DMS114 treated with DMSO at 0.1 percent for 48 hours (cell line): ENCODE results near the gene HECW1.
"Not testable (repeated sequence)": the region's sequence is repeated elsewhere in the genome, so short reads cannot be mapped to it uniquely, and the experiment has no call there.

Experiments used
- DNase-seq: peaks from one replicate; lab custom pipeline; 2025; ENCODE audit not compliant: unreplicated experiment; lab: John Stamatoyannopoulos, UW

HECW1 gene

DNA sequence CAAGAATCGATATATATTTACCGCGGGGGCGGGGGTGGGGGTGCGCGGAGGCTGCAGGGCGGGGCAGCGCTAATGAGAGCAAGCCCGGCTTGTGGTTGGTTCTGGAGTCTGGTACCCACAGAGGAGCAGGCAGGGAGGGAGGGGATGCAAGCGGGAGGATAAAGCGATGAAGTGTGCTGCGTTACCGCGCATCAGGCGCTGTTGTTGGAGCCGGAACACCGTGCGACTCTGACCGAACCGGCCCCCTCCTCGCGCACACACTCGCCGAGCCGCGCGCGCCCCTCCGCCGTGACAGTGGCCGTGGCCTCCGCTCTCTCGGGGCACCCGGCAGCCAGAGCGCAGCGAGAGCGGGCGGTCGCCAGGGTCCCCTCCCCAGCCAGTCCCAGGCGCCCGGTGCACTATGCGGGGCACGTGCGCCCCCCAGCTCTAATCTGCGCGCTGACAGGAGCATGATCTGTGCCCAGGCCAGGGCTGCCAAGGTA, at the start of gene HECW1:
Gene HECW1 (plus strand): TSS at position 189 of the 482 bp plus-strand sequence. CDS start 131,259 bp downstream, outside the sequence.
- no peak for DNase-seq

DNA sequence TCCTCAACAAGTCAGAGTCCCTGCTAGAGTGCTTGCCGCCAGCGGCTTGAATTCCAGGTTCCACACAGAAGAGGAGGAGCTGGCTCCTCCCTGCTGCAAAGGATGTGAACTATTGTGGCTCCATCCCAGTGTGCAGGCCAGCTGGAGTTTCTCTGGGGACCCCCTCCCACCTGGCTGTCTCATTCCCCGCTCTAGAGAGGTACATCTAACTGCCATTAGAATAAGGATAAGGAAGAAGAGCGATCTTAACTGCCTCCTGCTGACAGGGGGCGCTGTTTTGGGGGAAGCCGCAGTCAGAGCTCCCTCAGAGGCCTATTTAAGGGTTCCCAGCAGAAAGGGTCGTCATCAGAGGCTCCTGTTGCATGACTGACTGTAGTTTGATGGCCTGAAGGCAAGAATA, 40.8 kb upstream of the HECW1 start:
- DNase-seq: no peak

DNA sequence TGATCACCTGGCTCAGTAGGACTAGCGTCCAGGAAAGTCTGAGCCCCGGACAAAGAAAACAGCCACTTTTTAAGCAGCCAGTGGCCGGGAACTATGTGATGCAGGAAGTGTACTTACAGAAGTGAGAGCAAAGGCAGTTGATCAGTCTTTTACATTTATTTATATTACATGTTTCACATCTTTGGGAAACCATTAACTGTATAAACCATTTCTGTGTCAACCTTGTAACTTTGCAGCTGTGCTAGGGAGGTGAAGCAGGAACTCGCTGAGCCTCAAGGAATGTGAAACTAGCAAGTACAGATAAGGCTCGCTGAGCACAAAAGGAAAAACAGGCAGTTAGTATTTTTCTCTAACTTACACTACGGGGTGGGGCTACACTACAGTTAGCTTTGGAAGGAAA, 39.9 kb upstream of the HECW1 start:
- no peak for DNase-seq

DNA sequence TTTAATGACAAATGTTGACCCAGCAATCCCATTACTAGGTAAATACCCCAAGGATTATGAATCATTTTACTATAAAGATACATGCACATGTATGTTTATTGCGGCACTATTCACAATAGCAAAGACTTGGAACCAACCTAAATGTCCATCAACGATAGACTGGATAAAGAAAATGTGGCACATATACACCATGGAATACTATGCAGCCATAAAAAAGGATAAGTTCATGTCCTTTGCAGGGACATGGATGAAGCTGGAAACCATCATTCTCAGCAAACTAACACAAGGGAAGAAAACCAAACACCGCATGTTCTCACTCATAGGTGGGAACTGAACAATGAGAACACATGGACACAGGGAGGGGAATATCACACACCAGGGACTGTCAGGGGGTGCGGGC, 38.6 kb upstream of the HECW1 start:
- DNase-seq: not testable (repeated sequence)

DNA sequence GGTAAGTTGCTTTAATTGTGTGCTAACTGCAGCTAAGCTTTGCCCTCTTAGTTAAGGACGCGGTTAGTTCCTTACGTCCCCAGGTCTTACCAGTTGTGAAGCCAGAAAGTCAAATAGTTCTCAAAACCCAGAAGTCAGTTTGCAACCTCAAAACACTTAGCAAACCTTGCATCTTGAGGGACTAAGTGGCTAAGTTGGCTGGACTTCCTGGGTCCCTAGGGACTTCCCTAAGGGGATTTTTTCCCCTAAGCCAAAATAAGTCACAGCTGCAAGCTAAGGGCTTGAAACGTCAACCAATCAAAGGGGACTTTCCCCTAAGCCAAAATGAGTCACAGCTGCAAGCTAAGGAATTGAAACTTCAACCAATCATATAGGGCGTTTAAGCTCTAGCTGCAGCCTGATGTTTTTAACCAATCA, 36.2 kb upstream of the HECW1 start:
- no peak for DNase-seq

DNA sequence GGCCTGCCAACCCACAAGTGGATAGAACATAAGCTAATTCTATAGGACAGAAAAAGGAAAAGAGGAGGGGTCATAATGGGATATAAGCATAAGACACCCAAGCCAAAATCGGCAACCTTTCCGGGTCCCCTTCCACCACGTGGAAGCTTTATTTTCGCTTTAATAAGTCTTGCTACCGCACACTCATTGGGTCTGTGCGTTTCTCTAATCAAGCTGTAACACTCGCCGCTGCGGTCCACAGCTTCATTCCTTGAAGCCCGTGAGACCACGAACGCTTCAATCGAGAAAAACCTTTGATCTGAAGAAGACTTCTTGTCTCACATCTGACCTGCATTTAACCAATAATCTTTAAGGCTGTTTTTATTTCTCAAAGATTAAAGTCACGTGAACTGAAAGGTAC, 35.8 kb upstream of the HECW1 start:
- DNase-seq: no peak

DNA sequence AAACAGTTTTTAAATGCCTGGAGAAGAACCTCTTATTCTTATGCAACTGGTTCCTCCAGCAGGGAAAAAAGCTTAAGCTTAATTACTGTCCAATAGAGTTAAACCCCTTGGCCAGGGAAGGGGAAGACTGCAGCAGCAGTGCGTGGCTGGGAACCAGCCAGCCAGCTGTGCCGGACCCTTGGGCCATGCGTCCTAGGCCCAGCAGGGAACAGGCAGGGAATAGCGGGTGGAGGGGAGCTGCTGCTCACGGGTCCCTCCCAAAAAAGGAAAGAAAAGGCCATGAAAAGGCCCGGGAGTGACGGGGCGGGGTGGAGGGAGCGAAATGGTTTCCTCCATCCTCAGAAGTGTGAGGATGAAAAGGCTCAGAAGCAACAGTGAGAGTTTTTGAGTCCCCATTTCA, 35.2 kb upstream of the HECW1 start:
- DNase-seq: no peak

DNA sequence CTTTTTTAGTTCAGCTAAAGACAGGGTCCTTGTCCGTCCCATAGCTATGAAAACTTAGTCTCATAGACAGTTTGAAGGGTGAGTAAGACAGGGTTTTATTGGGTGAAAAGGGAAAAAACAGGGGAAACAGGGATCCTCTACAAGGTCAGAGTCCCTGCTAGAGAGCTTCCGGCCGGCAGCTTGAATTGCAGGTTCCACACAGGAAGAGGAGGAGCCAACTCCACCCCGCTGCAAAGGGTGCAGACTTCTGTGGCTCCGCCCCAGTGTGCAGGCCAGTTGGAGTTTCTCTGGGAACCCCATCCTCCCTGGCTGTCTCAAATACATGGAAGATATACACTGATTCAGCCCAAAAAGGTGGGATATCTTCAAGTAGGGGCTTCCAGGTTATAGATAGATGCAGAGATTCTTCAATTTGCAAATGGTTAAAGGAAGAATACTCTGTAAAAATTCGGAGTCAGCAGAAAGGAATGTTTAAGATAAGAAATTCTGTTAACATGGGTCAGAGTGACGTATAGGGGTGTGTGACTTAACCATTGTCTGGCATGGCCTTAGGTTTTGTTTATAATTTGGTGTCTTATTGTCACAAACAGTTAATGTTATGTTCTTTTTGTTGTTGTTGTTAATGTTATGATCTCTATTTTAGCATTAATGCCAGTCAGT, 34.6 kb upstream of the HECW1 start:
- DNase-seq: no peak

DNA sequence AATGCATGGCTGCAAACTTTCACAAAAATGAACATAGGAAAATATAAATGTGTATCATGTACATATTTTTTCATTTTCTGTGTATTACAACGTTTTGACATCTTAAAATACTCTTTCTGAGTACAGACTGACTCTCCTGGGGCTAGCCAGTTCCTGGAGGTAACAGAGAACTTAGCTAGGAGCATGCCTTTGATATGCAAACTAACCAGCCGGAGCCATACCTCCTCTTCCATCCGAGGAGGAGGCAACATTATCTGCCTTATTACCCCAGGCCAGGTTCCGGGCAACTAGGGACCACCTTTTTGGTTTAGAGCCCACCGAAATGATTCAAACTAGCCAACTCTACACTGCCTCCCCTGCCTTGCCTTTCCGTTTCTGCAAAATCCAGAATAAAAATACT, 33.7 kb upstream of the HECW1 start:
- no peak for DNase-seq

DNA sequence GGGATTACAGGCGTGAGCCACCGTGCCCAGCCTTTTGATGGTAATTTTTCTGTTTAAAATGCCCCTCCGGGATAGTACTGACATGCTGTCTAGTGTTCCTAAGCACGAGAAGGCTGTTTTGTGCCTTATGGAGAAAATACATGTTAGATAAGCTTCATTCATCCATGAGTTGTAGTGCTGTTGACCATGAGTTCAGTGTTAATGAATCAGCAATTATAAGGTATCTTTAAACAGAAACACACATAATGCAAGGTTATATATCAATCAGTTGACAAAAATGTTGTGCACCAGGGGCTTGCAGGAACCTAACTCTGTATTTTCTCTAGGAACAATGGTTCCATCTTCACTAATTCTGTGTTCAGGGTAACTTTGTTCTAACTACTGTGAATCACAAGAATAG, 30.8 kb upstream of the HECW1 start:
- DNase-seq: no peak

DNA sequence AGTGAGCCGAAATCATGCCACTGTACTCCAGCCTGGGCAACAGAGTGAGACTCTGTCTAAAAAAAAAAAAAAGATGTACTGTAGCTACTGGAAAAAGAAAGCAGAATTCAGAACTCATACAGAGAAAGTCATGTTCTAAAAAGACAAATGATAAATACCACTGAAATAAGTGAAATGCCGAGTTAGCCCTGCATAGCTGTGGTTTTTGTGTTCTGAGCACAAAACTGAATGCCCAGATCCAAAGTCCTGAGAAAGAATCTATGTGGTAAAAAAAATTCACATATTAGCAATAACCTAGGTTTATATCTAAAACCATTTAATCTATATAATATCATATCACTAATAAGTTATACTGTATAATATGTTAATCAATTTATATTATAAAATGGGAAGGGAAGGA, 29.3 kb upstream of the HECW1 start:
- no peak for DNase-seq

DNA sequence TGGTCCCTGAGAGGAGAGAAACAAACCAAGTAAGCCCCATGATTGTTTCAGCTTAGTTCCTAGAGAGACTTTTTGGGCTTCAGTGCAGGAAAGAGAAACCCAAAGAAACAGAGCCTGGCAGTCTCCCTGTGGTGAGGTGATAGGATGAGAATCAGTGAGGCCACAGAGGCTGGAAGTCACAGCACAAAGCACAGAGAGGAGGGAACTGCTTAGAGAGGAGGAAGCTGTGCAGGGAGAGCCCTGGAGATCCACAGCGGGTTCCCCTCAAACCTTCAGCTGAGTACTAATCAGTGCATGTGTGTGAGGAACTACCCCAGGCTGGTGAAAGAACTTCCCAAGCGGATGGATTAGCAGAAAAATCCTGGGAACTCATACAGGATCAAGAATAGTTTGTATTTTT, 27.4 kb upstream of the HECW1 start:
- no peak for DNase-seq

DNA sequence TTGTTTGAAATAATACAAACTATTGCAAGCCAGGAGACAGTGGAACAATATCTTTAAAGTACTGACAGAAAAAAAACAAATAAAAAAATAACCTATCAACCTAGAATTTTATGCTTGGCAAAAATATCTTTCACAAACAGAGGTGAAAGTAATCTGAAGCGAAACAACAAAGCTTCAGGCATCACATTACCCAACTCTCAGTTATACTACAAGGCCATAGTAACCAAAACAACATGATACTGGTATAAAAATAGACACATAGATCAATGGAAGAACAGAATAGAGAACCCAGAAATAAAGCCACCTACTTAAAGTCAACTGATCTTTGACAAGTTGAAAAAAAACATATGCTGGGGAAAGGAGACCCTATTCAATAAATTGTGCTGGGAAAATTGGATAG, 26.5 kb upstream of the HECW1 start:
- DNase-seq: no peak

DNA sequence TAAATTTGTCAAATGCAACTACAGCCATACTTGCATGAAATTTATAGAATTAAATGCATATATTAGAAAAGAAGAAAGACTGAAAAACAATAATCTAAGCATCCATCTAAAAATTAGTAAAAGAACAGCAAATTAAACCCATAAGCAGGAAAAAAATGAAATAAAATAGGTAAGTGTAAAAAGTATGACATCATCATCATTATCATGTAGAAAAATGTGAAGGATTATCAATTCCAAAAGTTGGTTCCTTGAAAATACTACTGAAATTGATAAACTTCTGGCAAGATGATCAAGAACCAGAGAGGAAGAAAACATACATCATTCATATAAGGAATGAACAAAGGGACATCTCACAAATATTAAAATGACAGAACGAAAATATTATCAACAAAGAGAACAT, 19.6 kb upstream of the HECW1 start:
- DNase-seq: no peak

DNA sequence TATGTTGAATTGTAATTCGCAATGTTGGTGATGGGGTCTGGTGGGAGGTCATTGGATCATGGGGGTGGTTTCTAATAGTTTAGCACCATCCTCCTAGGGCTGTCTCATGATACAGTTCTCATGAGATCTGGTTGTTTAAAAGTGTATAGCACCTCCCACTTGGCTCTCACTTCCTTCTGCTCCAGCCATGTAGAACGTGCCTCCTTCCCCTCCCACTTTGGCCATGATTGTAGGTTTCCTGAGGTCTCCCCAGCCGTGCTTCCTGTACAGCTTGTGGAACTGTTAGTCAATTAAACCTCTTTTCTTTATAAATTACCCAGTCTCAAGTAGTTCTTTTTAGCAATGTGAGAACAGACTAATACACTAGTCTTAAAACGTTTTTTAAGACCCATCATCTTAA, 15.6 kb upstream of the HECW1 start:
- DNase-seq: no peak

DNA sequence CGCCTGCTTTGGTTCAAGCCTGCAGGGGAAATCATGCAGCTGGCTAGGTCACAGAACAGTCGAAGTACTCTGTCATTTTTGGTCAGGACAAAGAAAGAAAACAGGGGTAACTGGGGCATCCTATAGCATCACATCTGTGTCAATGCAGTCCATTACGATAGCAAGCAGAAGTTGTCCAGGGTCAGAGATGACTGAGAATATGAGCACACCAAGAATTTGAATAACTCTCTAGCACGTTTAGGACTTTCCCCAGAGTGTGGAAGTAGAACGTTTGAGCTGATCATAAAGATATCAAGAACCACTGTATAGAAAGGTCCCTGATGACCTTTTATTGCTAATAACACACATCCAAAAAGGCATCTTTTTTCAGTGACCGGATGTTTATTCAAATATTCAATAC, 12.7 kb upstream of the HECW1 start:
- DNase-seq: no peak

DNA sequence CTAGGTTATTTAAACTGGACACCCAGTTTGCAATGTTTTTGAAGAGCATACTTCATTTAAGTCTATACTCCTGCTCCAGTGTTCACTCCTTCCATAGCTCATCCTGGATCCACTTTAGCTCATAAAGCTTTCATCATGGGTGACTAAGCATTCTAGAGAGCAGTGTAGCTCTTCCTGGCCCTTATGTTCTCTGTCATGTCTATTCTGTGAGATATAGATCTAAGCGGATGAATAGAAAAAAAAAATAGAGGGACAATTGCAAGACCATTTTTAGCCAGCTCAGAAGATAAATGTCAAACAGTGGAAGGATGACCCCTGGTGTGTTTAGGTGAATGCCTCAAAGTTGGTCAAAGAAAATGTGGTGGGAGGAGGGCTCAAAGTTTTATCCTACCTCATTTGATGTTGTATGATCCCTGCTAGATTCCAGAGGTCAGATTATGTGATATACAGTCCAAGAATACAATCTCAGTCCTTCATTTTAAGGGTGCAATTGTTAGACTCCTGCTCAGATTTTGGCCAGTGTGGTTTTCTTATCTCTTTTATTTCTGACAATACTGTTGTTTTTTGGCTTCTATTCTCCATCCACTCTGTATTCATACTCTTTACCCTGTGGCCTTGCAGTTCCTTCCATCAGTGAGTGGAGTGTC, 7.5 kb upstream of the HECW1 start:
- DNase-seq: no peak

DNA sequence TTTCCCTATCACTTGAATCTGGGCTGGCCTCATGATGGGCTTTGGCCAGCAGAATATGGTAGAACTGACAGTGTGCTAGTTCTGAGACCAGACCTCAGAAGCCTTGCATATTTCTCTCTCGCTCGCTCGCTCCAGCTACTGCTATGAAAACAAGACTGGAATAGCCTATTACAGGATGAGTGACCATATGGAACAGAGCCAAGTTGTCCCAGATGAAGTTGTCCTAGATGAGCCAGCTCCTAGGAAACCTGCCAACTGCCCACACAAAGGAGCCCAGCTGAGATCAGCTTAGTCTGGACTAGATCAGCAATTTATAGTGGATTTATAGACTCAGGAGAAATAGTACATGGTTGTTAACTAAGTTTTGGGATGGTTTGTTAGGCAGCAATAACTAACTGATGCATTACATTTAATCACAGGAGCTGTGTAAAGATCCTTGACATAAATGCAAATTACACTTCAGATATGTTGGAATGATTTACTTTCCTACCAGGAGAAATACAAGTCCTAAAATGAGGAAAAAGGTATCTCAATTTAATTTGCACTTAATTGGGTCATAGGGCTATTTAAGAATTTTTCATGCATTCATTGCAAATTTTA, 6.8 kb upstream of the HECW1 start:
- no peak for DNase-seq

DNA sequence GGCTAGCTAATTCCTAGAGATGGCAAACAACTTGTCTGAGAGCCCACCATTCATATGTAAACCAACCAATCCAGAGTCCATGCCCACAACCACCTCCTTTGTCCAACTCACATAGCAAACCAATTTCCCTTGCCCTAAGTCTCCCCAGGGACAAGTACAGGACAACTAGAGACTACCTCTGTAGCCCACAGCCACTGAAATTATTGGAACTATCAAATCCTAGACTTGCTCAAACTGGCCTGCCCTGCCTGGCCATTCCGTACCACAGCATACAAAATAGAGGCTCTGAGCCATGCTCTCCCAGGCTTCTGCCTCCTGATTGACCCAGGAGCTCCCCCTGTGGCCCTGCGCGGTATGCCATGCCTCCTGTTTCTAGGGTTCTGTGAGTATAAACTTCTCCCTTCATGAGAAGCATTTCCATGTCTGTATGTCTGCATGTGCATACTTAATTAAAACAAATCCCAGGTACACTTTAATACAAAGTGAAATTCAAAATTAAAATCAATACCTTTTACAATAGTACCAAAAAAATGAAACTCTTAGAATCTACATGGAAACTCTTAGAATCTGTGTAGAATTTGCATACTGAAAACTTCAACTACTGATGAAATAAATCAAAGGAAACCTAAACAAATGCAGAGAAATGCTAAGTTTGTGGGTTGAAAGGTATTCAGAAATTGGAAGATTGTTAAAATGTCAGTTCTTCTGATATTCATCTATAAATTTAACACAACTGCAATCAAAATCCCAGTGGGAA, 4.0 kb upstream of the HECW1 start:
- peak; percentile 59 for DNase-seq

DNA sequence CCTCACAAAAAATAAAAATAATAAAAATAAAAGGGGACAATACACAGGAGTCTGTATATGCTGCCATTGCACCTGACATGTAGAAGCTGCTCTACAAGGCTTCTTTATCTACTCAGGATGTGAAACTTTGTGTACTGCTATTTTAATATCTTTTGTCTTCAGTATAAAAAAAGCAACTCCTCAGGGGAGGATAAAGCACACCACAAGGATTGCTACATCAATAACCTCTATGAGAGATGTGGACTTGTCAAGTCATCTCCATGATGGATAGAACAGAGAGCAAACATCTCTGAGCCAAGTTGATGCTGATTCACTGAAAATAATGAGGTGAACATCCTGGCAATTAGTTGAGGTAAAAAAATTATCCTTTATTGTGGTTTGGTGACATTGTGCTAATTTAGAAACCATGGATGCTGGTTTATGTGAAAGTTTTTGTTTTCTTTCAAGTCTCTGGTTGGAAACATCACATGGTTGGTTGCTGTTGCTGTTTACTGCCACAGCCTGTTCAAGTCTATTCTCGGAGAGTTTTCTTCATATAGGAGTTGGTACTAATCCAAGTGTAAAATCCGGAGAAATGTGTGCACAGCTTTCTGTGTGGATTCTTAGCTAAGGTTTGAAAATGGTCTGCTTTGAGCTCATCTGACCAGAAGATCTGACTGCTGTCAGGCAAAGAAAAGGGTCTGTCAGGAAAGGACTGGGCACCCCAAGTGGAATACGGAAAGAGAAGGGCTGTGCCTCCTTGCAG, 1.5 kb upstream of the HECW1 start:
- DNase-seq: no peak
